Measurements from ENCODE around the gene EPB42.
"Not testable (repeated sequence)": the region's sequence is repeated elsewhere in the genome, so short reads cannot be mapped to it uniquely, and the experiment has no call there.

EPB42 gene

GRCh38 chr15:43189296-43189695 is 31.5 kb downstream of the EPB42 start:
- no peak for DNase-seq (ENCODE audit: extremely low read depth in 1 of 2, low read depth in 1 of 2)

GRCh38 chr15:43187544-43188155 is 33.2 kb downstream of the EPB42 start:
- DNase-seq (ENCODE audit: extremely low read depth in 1 of 2, low read depth in 1 of 2): no peak

- DNase-seq (ENCODE audit: extremely low read depth in 1 of 2, low read depth in 1 of 2): no peak
These were observed 34.8 kb downstream of the EPB42 start for GRCh38 chr15:43186003-43186353.

- DNase-seq (ENCODE audit: extremely low read depth in 1 of 2, low read depth in 1 of 2): peak; percentile 60 to 74
These were observed 35.4 kb downstream of the EPB42 start, which contains the start of gene CCNDBP1 for GRCh38 chr15:43185157-43186002. Gene CCNDBP1 (plus strand): TSS chr15:43185403. CDS start chr15:43185499, 96 bp downstream.

GRCh38 chr15:43184407-43185124 is 36.3 kb downstream of the EPB42 start:
- DNase-seq (ENCODE audit: extremely low read depth in 1 of 2, low read depth in 1 of 2): no peak

GRCh38 chr15:43183270-43183669 is 37.5 kb downstream of the EPB42 start:
- DNase-seq (ENCODE audit: extremely low read depth in 1 of 2, low read depth in 1 of 2): no peak

GRCh38 chr15:43177147-43177546 is 43.7 kb downstream of the EPB42 start:
- DNase-seq (ENCODE audit: extremely low read depth in 1 of 2, low read depth in 1 of 2): not testable (repeated sequence)

- DNase-seq (ENCODE audit: extremely low read depth in 1 of 2, low read depth in 1 of 2): not testable (repeated sequence)
These were observed 45.0 kb downstream of the EPB42 start for GRCh38 chr15:43175656-43176309.

- DNase-seq (ENCODE audit: extremely low read depth in 1 of 2, low read depth in 1 of 2): no peak
These were observed 50.9 kb downstream of the EPB42 start for GRCh38 chr15:43169888-43170287.

GRCh38 chr15:43168192-43169107 is 52.4 kb downstream of the EPB42 start:
- no peak for DNase-seq (ENCODE audit: extremely low read depth in 1 of 2, low read depth in 1 of 2)

- not testable (repeated sequence) for DNase-seq (ENCODE audit: extremely low read depth in 1 of 2, low read depth in 1 of 2)
These were observed 53.6 kb downstream of the EPB42 start for GRCh38 chr15:43167261-43167660.

GRCh38 chr15:43165801-43166325 is 55.0 kb downstream of the EPB42 start:
- no peak for DNase-seq (ENCODE audit: extremely low read depth in 1 of 2, low read depth in 1 of 2)

GRCh38 chr15:43153269-43153668 is 67.5 kb downstream of the EPB42 start:
- DNase-seq (ENCODE audit: extremely low read depth in 1 of 2, low read depth in 1 of 2): no peak

- no peak for DNase-seq (ENCODE audit: extremely low read depth in 1 of 2, low read depth in 1 of 2)
These were observed 69.1 kb downstream of the EPB42 start for GRCh38 chr15:43151688-43152087.

- DNase-seq (ENCODE audit: extremely low read depth in 1 of 2, low read depth in 1 of 2): no peak
These were observed 70.5 kb downstream of the EPB42 start for GRCh38 chr15:43150191-43150929.

Measured in activated CD8-positive, alpha-beta memory T cell treated with anti-CD3 and anti-CD28 coated beads for 1 hour (primary cell).